ENCODE data around the gene PLA2G2A. TPM values are rescaled to one million over a fixed set of nuclear protein-coding genes. Genes with fewer than 3 reads are reported as not detected.
"Not testable (repeated sequence)": the region's sequence is repeated elsewhere in the genome, so short reads cannot be mapped to it uniquely, and the experiment has no call there.

The PLA2G2A gene
- total and polyA plus RNA-seq, 2 donors: 0.28 to 84.5 TPM

DNA sequence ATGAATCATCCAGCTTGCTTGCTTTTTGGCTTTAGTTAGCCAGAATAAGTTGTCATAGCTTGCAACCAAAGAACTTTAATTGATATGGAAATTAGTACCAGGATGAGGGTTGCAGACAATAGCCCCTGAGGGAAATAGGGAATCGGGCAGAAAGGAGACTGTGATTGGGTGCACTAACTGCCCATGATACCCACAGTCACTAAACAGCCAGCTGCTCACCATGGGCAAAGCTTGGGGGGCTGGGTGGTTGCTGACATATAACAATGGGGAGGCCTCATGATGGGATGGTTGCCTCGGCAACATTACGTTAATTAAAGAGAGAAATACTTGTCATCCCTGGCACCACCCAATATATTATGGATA, 38.2 kb downstream of the PLA2G2A start:
- no peaks in the 10 kb centered on the region for H3K4me1 ChIP-seq (ENCODE audit: control insufficient read depth in 2 of 2, insufficient read depth in 2 of 2, low read length in 2 of 2)
- DNase-seq (ENCODE audit: low read depth in 6 of 9, low spot score in 9 of 9): no peak
- H3K27ac ChIP-seq (ENCODE audit: low read depth in 1 of 2, low read length in 1 of 2): no peak overlapping the region
- over 99% methylated on average over 3 of the region's 3 CpGs for WGBS
- no peak overlapping the region for H3K4me3 ChIP-seq (ENCODE audit: low read length in 2 of 2)
- no peaks in the 10 kb centered on the region for H3K27me3 ChIP-seq (ENCODE audit: control insufficient read depth in 2 of 2, insufficient read depth in 1 of 2, low read length in 1 of 2)
- H3K36me3 ChIP-seq (ENCODE audit: control insufficient read depth in 2 of 2, insufficient read depth in 2 of 2, low read length in 1 of 2): no peaks in the 10 kb centered on the region
- no peaks in the 10 kb centered on the region for H3K9me3 ChIP-seq (ENCODE audit: control insufficient read depth in 2 of 2, insufficient read depth in 1 of 2, low read length in 1 of 2)

DNA sequence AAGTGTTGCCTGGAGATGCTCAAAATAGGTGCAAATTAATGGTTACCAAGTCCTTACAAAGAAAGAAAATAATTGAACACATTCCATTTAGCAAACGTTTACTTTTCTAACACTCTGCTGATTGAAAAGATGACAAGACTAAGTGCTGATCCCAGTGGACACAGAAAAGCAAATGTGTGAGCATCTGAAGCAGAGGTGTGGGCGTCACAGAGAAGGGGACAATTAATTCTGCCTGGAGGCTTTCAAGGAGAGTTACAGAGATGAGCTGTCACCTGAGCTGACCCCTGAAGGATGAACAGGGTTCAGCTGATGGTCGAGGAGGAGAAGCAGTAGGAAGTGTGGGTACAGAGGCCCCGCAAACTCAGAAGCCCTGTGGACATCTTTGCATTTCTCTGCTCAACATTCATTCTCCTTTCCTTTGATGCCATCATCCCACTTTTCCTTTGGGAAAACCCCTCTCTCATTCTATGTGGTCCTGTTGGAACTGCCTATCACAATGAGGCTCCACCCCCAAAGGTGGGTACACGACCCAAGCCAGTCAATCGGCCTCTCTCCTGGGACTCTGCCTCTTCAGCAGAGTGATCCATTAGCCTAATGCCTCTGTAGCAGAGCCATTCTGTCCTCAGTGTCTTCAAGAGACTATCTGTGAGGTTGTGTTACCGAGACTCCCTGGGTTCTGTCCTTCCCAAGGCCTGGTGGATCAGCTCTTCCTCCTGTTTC, 38.8 kb downstream of the PLA2G2A start:
- 88% methylated on average over 7 of the region's 7 CpGs for WGBS
- no peaks in the 10 kb centered on the region for H3K27me3 ChIP-seq (ENCODE audit: control insufficient read depth in 2 of 2, insufficient read depth in 1 of 2, low read length in 1 of 2)
- H3K4me3 ChIP-seq (ENCODE audit: low read length in 2 of 2): no peak overlapping the region
- no peaks in the 10 kb centered on the region for H3K9me3 ChIP-seq (ENCODE audit: control insufficient read depth in 2 of 2, insufficient read depth in 1 of 2, low read length in 1 of 2)
- H3K4me1 ChIP-seq (ENCODE audit: control insufficient read depth in 2 of 2, insufficient read depth in 2 of 2, low read length in 2 of 2): no peaks in the 10 kb centered on the region
- no peak overlapping the region for H3K27ac ChIP-seq (ENCODE audit: low read depth in 1 of 2, low read length in 1 of 2)
- no peaks in the 10 kb centered on the region for H3K36me3 ChIP-seq (ENCODE audit: control insufficient read depth in 2 of 2, insufficient read depth in 2 of 2, low read length in 1 of 2)
- DNase-seq (ENCODE audit: low read depth in 6 of 9, low spot score in 9 of 9): no peak

GRCh38 chr1:19938472-19938871, 40.9 kb downstream of the PLA2G2A start:
- 80% methylated on average over 1 of the region's 1 CpG for WGBS
- Histone ChIP-seq H3K27ac (ENCODE audit: low read depth in 1 of 2, low read length in 1 of 2) (no peak overlapping the region), H3K4me1 (ENCODE audit: control insufficient read depth in 2 of 2, insufficient read depth in 2 of 2, low read length in 2 of 2) (no peaks in the 10 kb centered on the region), H3K36me3 (ENCODE audit: control insufficient read depth in 2 of 2, insufficient read depth in 2 of 2, low read length in 1 of 2) (no peaks in the 10 kb centered on the region), H3K4me3 (ENCODE audit: low read length in 2 of 2) (no peak overlapping the region), H3K9me3 (ENCODE audit: control insufficient read depth in 2 of 2, insufficient read depth in 1 of 2, low read length in 1 of 2) (no peaks in the 10 kb centered on the region), H3K27me3 (ENCODE audit: control insufficient read depth in 2 of 2, insufficient read depth in 1 of 2, low read length in 1 of 2) (no peaks in the 10 kb centered on the region)
- DNase-seq (ENCODE audit: low read depth in 6 of 9, low spot score in 9 of 9): no peak

GRCh38 chr1:19936061-19936750, 43.2 kb downstream of the PLA2G2A start:
- Histone ChIP-seq H3K36me3 (ENCODE audit: control insufficient read depth in 2 of 2, insufficient read depth in 2 of 2, low read length in 1 of 2) (no peaks in the 10 kb centered on the region), H3K4me1 (ENCODE audit: control insufficient read depth in 2 of 2, insufficient read depth in 2 of 2, low read length in 2 of 2) (no peaks in the 10 kb centered on the region), H3K4me3 (ENCODE audit: low read length in 2 of 2) (no peak overlapping the region), H3K9me3 (ENCODE audit: control insufficient read depth in 2 of 2, insufficient read depth in 1 of 2, low read length in 1 of 2) (peaks cover 2 to 12% of the 10 kb centered on the region in 2 donors), H3K27ac (ENCODE audit: low read depth in 1 of 2, low read length in 1 of 2) (no peak overlapping the region), H3K27me3 (ENCODE audit: control insufficient read depth in 2 of 2, insufficient read depth in 1 of 2, low read length in 1 of 2) (no peaks in the 10 kb centered on the region)
- no peak for DNase-seq (ENCODE audit: low read depth in 6 of 9, low spot score in 9 of 9)
- 69% methylated on average over 3 of the region's 3 CpGs for WGBS

- Histone ChIP-seq H3K4me3 (ENCODE audit: low read length in 2 of 2) (no peak overlapping the region), H3K36me3 (ENCODE audit: control insufficient read depth in 2 of 2, insufficient read depth in 2 of 2, low read length in 1 of 2) (no peaks in the 10 kb centered on the region), H3K4me1 (ENCODE audit: control insufficient read depth in 2 of 2, insufficient read depth in 2 of 2, low read length in 2 of 2) (no peaks in the 10 kb centered on the region), H3K27me3 (ENCODE audit: control insufficient read depth in 2 of 2, insufficient read depth in 1 of 2, low read length in 1 of 2) (no peaks in the 10 kb centered on the region), H3K27ac (ENCODE audit: low read depth in 1 of 2, low read length in 1 of 2) (no peak overlapping the region), H3K9me3 (ENCODE audit: control insufficient read depth in 2 of 2, insufficient read depth in 1 of 2, low read length in 1 of 2) (peaks cover 2 to 12% of the 10 kb centered on the region in 2 donors)
- DNase-seq (ENCODE audit: low read depth in 6 of 9, low spot score in 9 of 9): no peak
- 94% methylated on average over 7 of the region's 7 CpGs for WGBS
Observed at GRCh38 chr1:19934336-19934735, 45.1 kb downstream of the PLA2G2A start.

DNA sequence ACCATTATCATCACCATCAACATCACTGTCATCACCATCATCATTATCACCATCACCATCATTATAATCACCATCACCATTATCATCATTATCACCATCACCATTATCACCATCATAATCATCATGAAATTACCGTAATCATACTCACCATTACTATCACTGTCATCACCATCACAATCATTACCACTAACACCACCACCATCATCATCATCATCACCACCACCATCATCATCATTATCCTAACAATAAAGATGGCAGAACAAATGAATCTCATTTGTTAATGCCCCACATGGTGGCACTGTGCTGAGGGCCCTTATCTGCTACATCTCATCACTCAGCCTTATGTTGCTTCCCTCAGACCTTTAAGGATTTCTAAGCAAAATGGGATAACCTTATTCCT, 46.6 kb downstream of the PLA2G2A start:
- Histone ChIP-seq H3K36me3 (ENCODE audit: control insufficient read depth in 2 of 2, insufficient read depth in 2 of 2, low read length in 1 of 2) (no peaks in the 10 kb centered on the region), H3K27ac (ENCODE audit: low read depth in 1 of 2, low read length in 1 of 2) (no peak overlapping the region), H3K4me3 (ENCODE audit: low read length in 2 of 2) (no peak overlapping the region), H3K9me3 (ENCODE audit: control insufficient read depth in 2 of 2, insufficient read depth in 1 of 2, low read length in 1 of 2) (peaks cover 2 to 12% of the 10 kb centered on the region in 2 donors), H3K27me3 (ENCODE audit: control insufficient read depth in 2 of 2, insufficient read depth in 1 of 2, low read length in 1 of 2) (no peaks in the 10 kb centered on the region), H3K4me1 (ENCODE audit: control insufficient read depth in 2 of 2, insufficient read depth in 2 of 2, low read length in 2 of 2) (no peaks in the 10 kb centered on the region)
- DNase-seq (ENCODE audit: low read depth in 6 of 9, low spot score in 9 of 9): no peak
- 98% methylated on average over 1 of the region's 1 CpG for WGBS

GRCh38 chr1:19927130-19927421, 52.3 kb downstream of the PLA2G2A start:
- WGBS: 84% methylated on average over 3 of the region's 3 CpGs

GRCh38 chr1:19926296-19927129, 52.9 kb downstream of the PLA2G2A start:
- Histone ChIP-seq H3K27me3 (ENCODE audit: control insufficient read depth in 2 of 2, insufficient read depth in 1 of 2, low read length in 1 of 2) (no peaks in the 10 kb centered on the region), H3K9me3 (ENCODE audit: control insufficient read depth in 2 of 2, insufficient read depth in 1 of 2, low read length in 1 of 2) (peaks cover 0 to 3% of the 10 kb centered on the region in 2 donors), H3K4me1 (ENCODE audit: control insufficient read depth in 2 of 2, insufficient read depth in 2 of 2, low read length in 2 of 2) (no peaks in the 10 kb centered on the region), H3K4me3 (ENCODE audit: low read length in 2 of 2) (no peak overlapping the region), H3K36me3 (ENCODE audit: control insufficient read depth in 2 of 2, insufficient read depth in 2 of 2, low read length in 1 of 2) (no peaks in the 10 kb centered on the region), H3K27ac (ENCODE audit: low read depth in 1 of 2, low read length in 1 of 2) (no peak overlapping the region)
- no peak for DNase-seq (ENCODE audit: low read depth in 6 of 9, low spot score in 9 of 9)
- WGBS: 83% methylated on average over 8 of the region's 8 CpGs

More at GRCh38 chr1:19927130-19927421, 52.3 kb downstream of the PLA2G2A start:
- H3K4me3 ChIP-seq (ENCODE audit: low read length in 2 of 2); H3K36me3 ChIP-seq (ENCODE audit: control insufficient read depth in 2 of 2, insufficient read depth in 2 of 2, low read length in 1 of 2); DNase-seq (ENCODE audit: low read depth in 6 of 9, low spot score in 9 of 9); H3K4me1 ChIP-seq (ENCODE audit: control insufficient read depth in 2 of 2, insufficient read depth in 2 of 2, low read length in 2 of 2); H3K9me3 ChIP-seq (ENCODE audit: control insufficient read depth in 2 of 2, insufficient read depth in 1 of 2, low read length in 1 of 2); H3K27ac ChIP-seq (ENCODE audit: low read depth in 1 of 2, low read length in 1 of 2); H3K27me3 ChIP-seq (ENCODE audit: control insufficient read depth in 2 of 2, insufficient read depth in 1 of 2, low read length in 1 of 2): not testable (repeated sequence)
